Measurements from ENCODE around the gene GRM5. TPM values are rescaled to one million over a fixed set of nuclear protein-coding genes. Genes with fewer than 3 reads are reported as not detected.

GRM5 gene
- total RNA-seq, 4 donors from 2014 or later = not detected

DNA sequence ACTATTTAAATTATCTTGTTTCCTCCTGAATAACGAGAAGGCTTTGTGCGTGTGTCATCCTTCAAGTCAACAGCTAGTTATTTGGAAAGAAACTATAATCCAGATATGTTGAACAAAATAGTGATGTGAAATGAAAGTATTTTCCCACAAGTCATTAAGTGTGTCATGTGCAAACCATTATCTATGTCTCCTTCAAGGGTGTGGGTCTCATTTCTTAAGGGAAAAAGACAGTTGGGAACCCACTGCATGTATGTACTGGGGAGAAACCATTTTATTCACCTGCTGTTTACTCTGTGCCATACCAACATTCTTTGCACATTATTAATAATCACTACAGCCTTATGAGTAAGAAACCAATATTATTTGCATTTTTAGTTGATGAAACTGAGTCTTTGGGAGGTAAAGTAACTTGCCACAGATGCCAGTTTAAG is 582.9 kb downstream of the GRM5 start:
- Histone ChIP-seq H3K36me3 (no peaks in the 10 kb centered on the region), H3K27me3 (no peaks in the 10 kb centered on the region), H3K4me3 (no peak overlapping the region), H3K27ac (no peak overlapping the region), H3K9me3 (no peaks in the 10 kb centered on the region), H3K4me1 (no peaks in the 10 kb centered on the region)
- intact Hi-C loops (cut with DNase I; ENCODE audit: low total_unique reads) = no loop called here
- no peak for DNase-seq
- in situ Hi-C loops (cut with MboI; ENCODE audit: low pct_ligation_motif_present in 1 of 4, low pct_unique_long_range_greater_than_20kb in 1 of 4, low sequenced_read_pairs in 3 of 4) = no loop called here
- no peak for TF ChIP-seq POLR2AphosphoS5 (IDR thresholded peaks at IDR 0.05)
- TF ChIP-seq POLR2A (IDR thresholded peaks at IDR 0.05) = no peak
- no peak for TF ChIP-seq EP300 (IDR thresholded peaks at IDR 0.05; ENCODE audit: low read depth)
- TF ChIP-seq, protein P1, sequence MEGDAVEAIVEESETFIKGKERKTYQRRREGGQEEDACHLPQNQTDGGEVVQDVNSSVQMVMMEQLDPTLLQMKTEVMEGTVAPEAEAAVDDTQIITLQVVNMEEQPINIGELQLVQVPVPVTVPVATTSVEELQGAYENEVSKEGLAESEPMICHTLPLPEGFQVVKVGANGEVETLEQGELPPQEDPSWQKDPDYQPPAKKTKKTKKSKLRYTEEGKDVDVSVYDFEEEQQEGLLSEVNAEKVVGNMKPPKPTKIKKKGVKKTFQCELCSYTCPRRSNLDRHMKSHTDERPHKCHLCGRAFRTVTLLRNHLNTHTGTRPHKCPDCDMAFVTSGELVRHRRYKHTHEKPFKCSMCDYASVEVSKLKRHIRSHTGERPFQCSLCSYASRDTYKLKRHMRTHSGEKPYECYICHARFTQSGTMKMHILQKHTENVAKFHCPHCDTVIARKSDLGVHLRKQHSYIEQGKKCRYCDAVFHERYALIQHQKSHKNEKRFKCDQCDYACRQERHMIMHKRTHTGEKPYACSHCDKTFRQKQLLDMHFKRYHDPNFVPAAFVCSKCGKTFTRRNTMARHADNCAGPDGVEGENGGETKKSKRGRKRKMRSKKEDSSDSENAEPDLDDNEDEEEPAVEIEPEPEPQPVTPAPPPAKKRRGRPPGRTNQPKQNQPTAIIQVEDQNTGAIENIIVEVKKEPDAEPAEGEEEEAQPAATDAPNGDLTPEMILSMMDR (IDR thresholded peaks at IDR 0.05) = no peak
- WGBS, 2 donors (ENCODE audit: low coverage in 1 of 2) = 84 to 93% methylated on average over 2 of the region's 2 CpGs

DNA sequence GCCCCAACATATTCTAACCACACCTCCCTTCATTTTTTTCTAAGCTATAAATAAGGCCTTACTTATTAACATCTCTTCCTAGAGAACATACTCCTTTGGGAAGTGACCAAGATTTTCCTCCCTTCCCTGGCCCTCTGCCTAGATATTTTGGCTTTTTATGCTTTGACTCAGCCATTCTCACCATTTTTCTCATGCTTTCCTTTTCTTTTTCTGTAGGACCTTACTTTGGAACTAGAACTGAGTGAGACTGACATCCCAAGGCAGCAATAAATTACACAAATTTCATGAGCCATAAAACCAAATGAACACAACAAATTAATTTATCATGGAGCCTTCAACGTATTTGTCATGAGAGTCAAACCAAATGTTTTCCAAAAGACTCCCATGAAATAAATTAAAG is 585.6 kb downstream of the GRM5 start:
- in situ Hi-C loops (cut with MboI; ENCODE audit: low pct_ligation_motif_present in 1 of 4, low pct_unique_long_range_greater_than_20kb in 1 of 4, low sequenced_read_pairs in 3 of 4) (no loop called here), intact Hi-C loops (cut with DNase I; ENCODE audit: low total_unique reads) (no loop called here)
- H3K27me3 ChIP-seq = no peaks in the 10 kb centered on the region
- TF ChIP-seq, protein P1 (IDR thresholded peaks at IDR 0.05) = no peak
- peak in 1 of 3 donors; percentile 33 for TF ChIP-seq POLR2AphosphoS5 (IDR thresholded peaks at IDR 0.05)
- H3K36me3 ChIP-seq = no peaks in the 10 kb centered on the region
- no peaks in the 10 kb centered on the region for H3K4me1 ChIP-seq
- no peaks in the 10 kb centered on the region for H3K9me3 ChIP-seq
- no peak overlapping the region for H3K27ac ChIP-seq
- WGBS, 2 donors (ENCODE audit: low coverage in 1 of 2) = 34 to 36% methylated on average over 1 of the region's 1 CpG
- DNase-seq = no peak
- no peak overlapping the region for H3K4me3 ChIP-seq

DNA sequence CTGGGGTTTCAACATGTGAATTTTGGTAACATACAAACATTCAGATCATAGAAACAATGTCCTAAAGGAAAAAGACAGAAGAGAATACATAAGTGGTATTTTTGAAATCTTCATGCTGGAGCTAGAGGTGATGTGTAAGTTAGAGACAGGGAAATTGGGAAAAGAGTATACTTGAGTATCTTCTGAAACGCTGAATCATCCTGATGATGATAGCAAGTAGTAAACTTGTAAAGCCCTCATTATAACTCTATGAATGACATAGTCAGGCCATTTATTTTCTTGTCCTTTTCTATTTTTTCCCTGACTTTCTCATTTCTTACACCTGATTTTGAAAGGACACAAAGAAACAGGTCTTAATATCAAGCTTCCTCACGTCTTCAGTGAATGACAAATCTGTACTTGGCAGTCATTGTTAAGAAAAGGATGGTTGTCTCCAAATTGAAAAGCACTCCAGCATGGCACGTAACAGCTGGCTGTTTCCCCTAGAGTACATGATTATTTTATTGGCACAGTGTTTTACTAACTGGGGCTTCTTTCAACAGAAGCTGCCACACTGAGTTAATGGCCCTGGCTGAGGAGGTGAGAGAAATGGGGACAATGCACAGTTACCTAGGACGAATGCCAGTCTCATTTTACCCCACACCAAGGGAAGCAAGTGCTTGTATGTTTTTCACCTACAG is 587.5 kb downstream of the GRM5 start:
- WGBS, 2 donors (ENCODE audit: low coverage in 1 of 2) = 68 to 73% methylated on average over 4 of the region's 4 CpGs
- H3K27ac ChIP-seq = peak overlapping the region in 2 of 4 donors; percentile 3 to 4
- no peak overlapping the region for H3K4me3 ChIP-seq
- TF ChIP-seq POLR2A (IDR thresholded peaks at IDR 0.05) (no peak), POLR2AphosphoS5 (IDR thresholded peaks at IDR 0.05) (no peak), EP300 (IDR thresholded peaks at IDR 0.05; ENCODE audit: low read depth) (no peak)
- TF ChIP-seq, protein P1 (IDR thresholded peaks at IDR 0.05) = no peak
- no peaks in the 10 kb centered on the region for H3K27me3 ChIP-seq
- DNase-seq = no peak
- no peaks in the 10 kb centered on the region for H3K4me1 ChIP-seq
- H3K9me3 ChIP-seq = no peaks in the 10 kb centered on the region
- intact Hi-C loops (cut with DNase I; ENCODE audit: low total_unique reads) = no loop called here
- H3K36me3 ChIP-seq = no peaks in the 10 kb centered on the region
- in situ Hi-C loops (cut with MboI; ENCODE audit: low pct_ligation_motif_present in 1 of 4, low pct_unique_long_range_greater_than_20kb in 1 of 4, low sequenced_read_pairs in 3 of 4) = no loop called here

DNA sequence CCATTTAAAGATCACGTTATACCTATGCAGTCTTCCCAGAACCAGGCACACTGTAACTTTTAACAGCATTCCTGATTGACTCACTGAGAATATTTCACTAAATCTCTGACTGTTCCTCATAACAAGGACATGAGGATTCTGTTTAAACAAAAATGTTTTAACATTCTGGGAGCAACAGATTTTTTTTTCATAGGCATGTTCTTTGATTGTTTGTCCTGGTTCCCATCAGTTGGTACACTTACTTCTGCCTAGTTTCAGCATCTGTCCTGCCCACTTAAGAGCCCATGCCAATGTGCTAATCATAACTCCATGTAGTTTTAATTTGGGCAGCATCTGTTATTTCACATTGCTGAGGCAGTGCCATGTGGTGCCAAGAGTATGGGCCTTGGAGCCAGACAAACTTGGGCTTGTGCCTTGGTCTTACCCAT is 589.8 kb downstream of the GRM5 start:
- Histone ChIP-seq H3K4me1 (no peaks in the 10 kb centered on the region), H3K4me3 (no peak overlapping the region), H3K36me3 (no peaks in the 10 kb centered on the region), H3K27me3 (no peaks in the 10 kb centered on the region), H3K27ac (peak overlapping the region in 1 of 4 donors; percentile 14), H3K9me3 (no peaks in the 10 kb centered on the region)
- no peak for DNase-seq
- 50 to 56% methylated on average over 1 of the region's 1 CpG for WGBS, 2 donors (ENCODE audit: low coverage in 1 of 2)
- in situ Hi-C loops (cut with MboI; ENCODE audit: low pct_ligation_motif_present in 1 of 4, low pct_unique_long_range_greater_than_20kb in 1 of 4, low sequenced_read_pairs in 3 of 4) = no loop called here
- TF ChIP-seq POLR2A (IDR thresholded peaks at IDR 0.05) (no peak), POLR2AphosphoS5 (IDR thresholded peaks at IDR 0.05) (peak; percentile 32 to 66 (median 54)), EP300 (IDR thresholded peaks at IDR 0.05; ENCODE audit: low read depth) (no peak)
- TF ChIP-seq, protein P1 (IDR thresholded peaks at IDR 0.05) = no peak
- intact Hi-C loops (cut with DNase I; ENCODE audit: low total_unique reads) = no loop called here

Data from transverse colon (tissue), 4 donors.